ENCODE results near the gene LMOD1.
"Not testable (repeated sequence)": the region's sequence is repeated elsewhere in the genome, so short reads cannot be mapped to it uniquely, and the experiment has no call there.

Gene LMOD1

GRCh38 chr1:201906336-201906735 lies 40.0 kb downstream of the LMOD1 start:
- TF ChIP-seq CTCF (IDR thresholded peaks at IDR 0.05; ENCODE audit: low read depth, low read length, missing control alignments) = no peak
- DNase-seq (ENCODE audit: low read depth) = no peak
- H3K4me3 ChIP-seq (ENCODE audit: low read depth, low read length) = no peak overlapping the region

GRCh38 chr1:201905234-201905890 lies 41.0 kb downstream of the LMOD1 start:
- no peak overlapping the region for H3K4me3 ChIP-seq (ENCODE audit: low read depth, low read length)
- no peak for DNase-seq (ENCODE audit: low read depth)
- TF ChIP-seq CTCF (IDR thresholded peaks at IDR 0.05; ENCODE audit: low read depth, low read length, missing control alignments) = no peak

GRCh38 chr1:201904579-201904978 lies 41.8 kb downstream of the LMOD1 start:
- TF ChIP-seq CTCF (IDR thresholded peaks at IDR 0.05; ENCODE audit: low read depth, low read length, missing control alignments) = no peak
- no peak overlapping the region for H3K4me3 ChIP-seq (ENCODE audit: low read depth, low read length)
- DNase-seq (ENCODE audit: low read depth) = no peak

GRCh38 chr1:201903135-201903534 lies 43.2 kb downstream of the LMOD1 start:
- no peak overlapping the region for H3K4me3 ChIP-seq (ENCODE audit: low read depth, low read length)
- no peak for DNase-seq (ENCODE audit: low read depth)
- no peak for TF ChIP-seq CTCF (IDR thresholded peaks at IDR 0.05; ENCODE audit: low read depth, low read length, missing control alignments)

- no peak for DNase-seq (ENCODE audit: low read depth)
- no peak overlapping the region for H3K4me3 ChIP-seq (ENCODE audit: low read depth, low read length)
- no peak for TF ChIP-seq CTCF (IDR thresholded peaks at IDR 0.05; ENCODE audit: low read depth, low read length, missing control alignments)
Measured at GRCh38 chr1:201902198-201902597, 44.1 kb downstream of the LMOD1 start.

- not testable (repeated sequence) for H3K4me3 ChIP-seq (ENCODE audit: low read depth, low read length); DNase-seq (ENCODE audit: low read depth)
Measured at GRCh38 chr1:201901036-201901435, 45.3 kb downstream of the LMOD1 start.

GRCh38 chr1:201900476-201900875 lies 45.9 kb downstream of the LMOD1 start:
- no peak for TF ChIP-seq CTCF (IDR thresholded peaks at IDR 0.05; ENCODE audit: low read depth, low read length, missing control alignments)
- H3K4me3 ChIP-seq (ENCODE audit: low read depth, low read length) = no peak overlapping the region
- no peak for DNase-seq (ENCODE audit: low read depth)
